MM.1S (cell line): ENCODE results near the gene ARV1.

ENCODE experiments used
- CTCF ChIP-seq: fragments of 300-600 bp; sonication (generic); IDR thresholded peaks from 2 replicates; pipeline ENCODE4 v1.5.1; 2016; ENCODE audit warnings: antibody characterized with exemption, low read length, mixed read lengths
- EZH2 ChIP-seq: fragments of 300-600 bp; sonication (generic); optimal IDR thresholded peaks from 2 replicates; pipeline ENCODE3; 2017; ENCODE audit warnings: low read depth, mild to moderate bottlenecking, antibody characterized with exemption, low read length, mixed read lengths
- EZH2phosphoT487 ChIP-seq: fragments of 300-600 bp; sonication (generic); IDR thresholded peaks from 2 replicates; pipeline ENCODE4 v1.6.1; 2018; ENCODE audit warnings: antibody characterized with exemption, low read length

GRCh38 chr1:231011360-231011759 lies 32.5 kb downstream of the ARV1 start:
- TF ChIP-seq CTCF: no peak
- TF ChIP-seq EZH2: no peak
- TF ChIP-seq EZH2phosphoT487: no peak
